ENCODE results near the gene THOC7. TPM values are rescaled to one million over a fixed set of nuclear protein-coding genes. Genes with fewer than 3 reads are reported as not detected.

The THOC7 gene
- total RNA-seq, 1 donor from 2014 or later, result 43.3 TPM

GRCh38 chr3:63800097-63800496, 63.5 kb downstream of the THOC7 start:
- Mint-ChIP-seq H3K27me3 (ENCODE audit: unreplicated experiment) (no peaks in the 10 kb centered on the region), H3K4me3 (ENCODE audit: unreplicated experiment) (no peak overlapping the region), H3K4me1 (ENCODE audit: low read depth, unreplicated experiment) (peaks cover 5% of the 10 kb centered on the region), H3K9me3 (ENCODE audit: unreplicated experiment) (no peaks in the 10 kb centered on the region), H3K36me3 (ENCODE audit: unreplicated experiment) (no peaks in the 10 kb centered on the region), H3K27ac (ENCODE audit: unreplicated experiment) (no peak overlapping the region)
- no peak for DNase-seq
- no peak for TF ChIP-seq CTCF (IDR thresholded peaks at IDR 0.05; ENCODE audit: partially characterized antibody, unreplicated experiment)

- no peak for TF ChIP-seq CTCF (IDR thresholded peaks at IDR 0.05; ENCODE audit: partially characterized antibody, unreplicated experiment)
- Mint-ChIP-seq H3K9me3 (ENCODE audit: unreplicated experiment) (no peaks in the 10 kb centered on the region), H3K27me3 (ENCODE audit: unreplicated experiment) (no peaks in the 10 kb centered on the region), H3K27ac (ENCODE audit: unreplicated experiment) (no peak overlapping the region), H3K4me1 (ENCODE audit: low read depth, unreplicated experiment) (peaks cover 2% of the 10 kb centered on the region), H3K36me3 (ENCODE audit: unreplicated experiment) (no peaks in the 10 kb centered on the region), H3K4me3 (ENCODE audit: unreplicated experiment) (no peak overlapping the region)
- no peak for DNase-seq
Observed at GRCh38 chr3:63798949-63799348, 64.7 kb downstream of the THOC7 start.

- Mint-ChIP-seq H3K36me3 (ENCODE audit: unreplicated experiment) (no peaks in the 10 kb centered on the region), H3K27me3 (ENCODE audit: unreplicated experiment) (no peaks in the 10 kb centered on the region), H3K4me3 (ENCODE audit: unreplicated experiment) (no peak overlapping the region), H3K27ac (ENCODE audit: unreplicated experiment) (no peak overlapping the region), H3K4me1 (ENCODE audit: low read depth, unreplicated experiment) (peaks cover 2% of the 10 kb centered on the region), H3K9me3 (ENCODE audit: unreplicated experiment) (no peaks in the 10 kb centered on the region)
- no peak for TF ChIP-seq CTCF (IDR thresholded peaks at IDR 0.05; ENCODE audit: partially characterized antibody, unreplicated experiment)
- no peak for DNase-seq
Observed at GRCh38 chr3:63798544-63798943, 65.1 kb downstream of the THOC7 start.

- no peaks in the 10 kb centered on the region for H3K4me1 Mint-ChIP-seq (ENCODE audit: low read depth, unreplicated experiment)
- H3K27me3 Mint-ChIP-seq (ENCODE audit: unreplicated experiment), result no peaks in the 10 kb centered on the region
- H3K9me3 Mint-ChIP-seq (ENCODE audit: unreplicated experiment), result no peaks in the 10 kb centered on the region
- no peak overlapping the region for H3K4me3 Mint-ChIP-seq (ENCODE audit: unreplicated experiment)
- DNase-seq, result no peak
- no peak overlapping the region for H3K27ac Mint-ChIP-seq (ENCODE audit: unreplicated experiment)
- H3K36me3 Mint-ChIP-seq (ENCODE audit: unreplicated experiment), result no peaks in the 10 kb centered on the region
- no peak for TF ChIP-seq CTCF (IDR thresholded peaks at IDR 0.05; ENCODE audit: partially characterized antibody, unreplicated experiment)
Observed at GRCh38 chr3:63795438-63795837, 68.2 kb downstream of the THOC7 start.

- no peaks in the 10 kb centered on the region for H3K4me1 Mint-ChIP-seq (ENCODE audit: low read depth, unreplicated experiment)
- no peak for TF ChIP-seq CTCF (IDR thresholded peaks at IDR 0.05; ENCODE audit: partially characterized antibody, unreplicated experiment)
- H3K9me3 Mint-ChIP-seq (ENCODE audit: unreplicated experiment), result no peaks in the 10 kb centered on the region
- DNase-seq, result no peak
- no peaks in the 10 kb centered on the region for H3K36me3 Mint-ChIP-seq (ENCODE audit: unreplicated experiment)
- H3K4me3 Mint-ChIP-seq (ENCODE audit: unreplicated experiment), result no peak overlapping the region
- H3K27me3 Mint-ChIP-seq (ENCODE audit: unreplicated experiment), result no peaks in the 10 kb centered on the region
- H3K27ac Mint-ChIP-seq (ENCODE audit: unreplicated experiment), result no peak overlapping the region
Observed at GRCh38 chr3:63791974-63792373, 71.6 kb downstream of the THOC7 start.

Other genes with a start within 250 kb of the THOC7 start
- not detected for gene SNTN, start 211.1 kb downstream of the THOC7 start, total RNA-seq (ENCODE audit: unreplicated experiment)
- not detected for gene C3orf49, start 44.5 kb downstream of the THOC7 start, total RNA-seq (ENCODE audit: unreplicated experiment)
- gene ATXN7, start 62 bp upstream of the THOC7 start, total RNA-seq (ENCODE audit: unreplicated experiment), result 22.1 TPM
- not detected for gene SCAANT1, start 48.6 kb upstream of the THOC7 start, total RNA-seq (ENCODE audit: unreplicated experiment)
- gene PSMD6, start 159.7 kb upstream of the THOC7 start, total RNA-seq (ENCODE audit: unreplicated experiment), result 78.6 TPM